Upper lobe of right lung (tissue), 1 donor: ENCODE results near the gene RFK. TPM values are rescaled to one million over a fixed set of nuclear protein-coding genes. Genes with fewer than 3 reads are reported as not detected.
A peak's percentile ranks its signal among the peaks of the same experiment; 100 is the strongest.

ENCODE experiments used
- ATAC-seq: fragments of 200-7000 bp; cut with Tn5 transposase; one replicate; pipeline ENCODE4 v1.9.1; 2020; ENCODE audit warnings: mild to moderate bottlenecking, moderate library complexity
- DNase-seq: peaks from one replicate; pipeline ENCODE4 v3.0.0-alpha.2; 2020
- H3K27ac ChIP-seq: fragments of 200-600 bp; one replicate; pipeline ENCODE4 v1.8.0; 2022
- H3K27me3 ChIP-seq: fragments of 200-600 bp; one replicate; pipeline ENCODE4 v1.8.0; 2022; ENCODE audit warnings: mild to moderate bottlenecking
- H3K36me3 ChIP-seq: fragments of 200-600 bp; one replicate; pipeline ENCODE4 v1.8.0; 2022
- H3K4me1 ChIP-seq: fragments of 200-600 bp; one replicate; pipeline ENCODE4 v1.8.0; 2022
- H3K4me3 ChIP-seq: fragments of 200-600 bp; one replicate; pipeline ENCODE4 v1.8.0; 2022; ENCODE audit warnings: mild to moderate bottlenecking
- H3K9me3 ChIP-seq: fragments of 200-600 bp; one replicate; pipeline ENCODE4 v1.8.0; 2022
- CTCF ChIP-seq: fragments of 200-600 bp; IDR thresholded peaks from one replicate; pipeline ENCODE4 v1.8.0; 2022; ENCODE audit warnings: antibody characterized with exemption
- intact Hi-C: fragments of 100-400 bp; cut with DNase I; formaldehyde crosslinking; loops from one replicate; pipeline ENCODE4 v1.11.0; 2022
- total RNA-seq: library from RNA; stranded (reverse); fragmentation: NEBNext Ultra II Directional; extraction: Animal tissue kit (Norgen Biotek cat#: 25700); gene quantifications from one replicate; pipeline ENCODE4 v1.2.1, GENCODE V29; 2021
- donor health status: DM: no; HTN: yes; CAD: no; lungs with severe emphysema.

The RFK gene
- total RNA-seq, 1 donor from 2014 or later: 19.4 TPM

GRCh38 chr9:76404401-76404800 lies 10.2 kb upstream of the RFK start:
- ATAC-seq: no peak
- intact Hi-C loops: no loop called here
- no peaks in the 10 kb centered on the region for H3K9me3 ChIP-seq
- TF ChIP-seq CTCF: no peak
- H3K4me1 ChIP-seq: no peaks in the 10 kb centered on the region
- no peak overlapping the region for H3K4me3 ChIP-seq
- no peaks in the 10 kb centered on the region for H3K36me3 ChIP-seq
- DNase-seq: no peak
- H3K27me3 ChIP-seq: no peaks in the 10 kb centered on the region
- H3K27ac ChIP-seq: no peak overlapping the region

GRCh38 chr9:76403352-76403751 lies 9.1 kb upstream of the RFK start:
- TF ChIP-seq CTCF: peak; percentile 65
- intact Hi-C loops: no loop called here
- Histone ChIP-seq H3K4me1 (no peaks in the 10 kb centered on the region), H3K4me3 (peak overlapping the region; percentile 24), H3K36me3 (no peaks in the 10 kb centered on the region), H3K9me3 (no peaks in the 10 kb centered on the region), H3K27me3 (no peaks in the 10 kb centered on the region), H3K27ac (peak overlapping the region; percentile 24)
- ATAC-seq (peak; percentile 84), DNase-seq (no peak)

- no peak for TF ChIP-seq CTCF
- intact Hi-C loops: no loop called here
- no peaks in the 10 kb centered on the region for H3K36me3 ChIP-seq
- H3K4me3 ChIP-seq: no peak overlapping the region
- ATAC-seq (no peak), DNase-seq (no peak)
- no peak overlapping the region for H3K27ac ChIP-seq
- H3K27me3 ChIP-seq: no peaks in the 10 kb centered on the region
- H3K9me3 ChIP-seq: no peaks in the 10 kb centered on the region
- H3K4me1 ChIP-seq: no peaks in the 10 kb centered on the region
Measured at GRCh38 chr9:76401580-76402354, 7.5 kb upstream of the RFK start.

- intact Hi-C loops: no loop called here
- Histone ChIP-seq H3K9me3 (no peaks in the 10 kb centered on the region), H3K36me3 (no peaks in the 10 kb centered on the region), H3K4me3 (no peak overlapping the region), H3K27me3 (no peaks in the 10 kb centered on the region), H3K4me1 (no peaks in the 10 kb centered on the region), H3K27ac (no peak overlapping the region)
- ATAC-seq: no peak
- no peak for TF ChIP-seq CTCF
- DNase-seq: no peak
Measured at GRCh38 chr9:76401176-76401575, 7.0 kb upstream of the RFK start.

DNA sequence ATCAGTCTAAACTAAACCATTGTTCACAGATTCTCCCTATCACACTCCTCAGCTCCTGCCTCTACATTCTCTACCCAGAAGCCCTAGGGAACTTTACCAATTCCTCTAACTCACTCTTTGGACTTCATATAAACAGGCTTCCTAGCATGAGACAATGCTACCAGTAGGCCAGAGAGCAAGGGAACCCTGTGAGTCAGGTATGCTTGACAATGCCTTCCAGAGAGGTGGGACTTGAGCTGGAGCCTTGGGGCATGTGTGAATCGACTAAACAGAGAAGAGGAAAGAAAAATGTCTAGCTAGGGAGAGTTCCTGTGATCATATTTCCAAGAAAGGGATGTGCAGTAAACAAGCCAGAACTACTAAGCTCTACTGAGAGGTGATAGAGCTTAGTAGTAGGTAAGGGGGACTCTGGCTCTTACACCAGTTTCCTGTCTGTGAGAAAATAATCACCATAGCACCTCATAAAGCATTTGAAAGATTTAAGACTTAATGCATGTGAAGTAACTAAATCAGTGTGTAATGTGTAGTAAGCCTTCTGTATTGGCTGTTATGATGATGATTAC lies 6.4 kb upstream of the RFK start:
- H3K4me1 ChIP-seq: peaks cover 1% of the 10 kb centered on the region
- no peaks in the 10 kb centered on the region for H3K36me3 ChIP-seq
- intact Hi-C loops: no loop called here
- DNase-seq (no peak), ATAC-seq (no peak)
- no peak overlapping the region for H3K27ac ChIP-seq
- H3K9me3 ChIP-seq: no peaks in the 10 kb centered on the region
- no peaks in the 10 kb centered on the region for H3K27me3 ChIP-seq
- H3K4me3 ChIP-seq: no peak overlapping the region
- TF ChIP-seq CTCF: no peak
